Activated CD8-positive, alpha-beta memory T cell treated with anti-CD3 and anti-CD28 coated beads, Interleukin-2, amount 50 U/mL, for 1 hour (primary cell): ENCODE results near the gene S100A14.
A peak's percentile ranks its signal among the peaks of the same experiment; 100 is the strongest.
"Not testable (repeated sequence)": the region's sequence is repeated elsewhere in the genome, so short reads cannot be mapped to it uniquely, and the experiment has no call there.

Experiments used
- DNase-seq: peaks from one replicate; pipeline ENCODE4 v3.0.0-alpha.2; 2020; ENCODE audit errors: extremely low read depth

S100A14 gene

GRCh38 chr1:153587314-153587713 is 28.8 kb downstream of the S100A14 start:
- no peak for DNase-seq

GRCh38 chr1:153586347-153586746 is 29.8 kb downstream of the S100A14 start:
- DNase-seq = no peak

- no peak for DNase-seq
Measured at GRCh38 chr1:153585006-153585405, 31.1 kb downstream of the S100A14 start.

- DNase-seq = no peak
Measured at GRCh38 chr1:153583976-153584375, 32.1 kb downstream of the S100A14 start.

GRCh38 chr1:153583514-153583913 is 32.6 kb downstream of the S100A14 start:
- DNase-seq = not testable (repeated sequence)

GRCh38 chr1:153582836-153583235 is 33.3 kb downstream of the S100A14 start:
- not testable (repeated sequence) for DNase-seq

- no peak for DNase-seq
Measured at GRCh38 chr1:153578936-153579335, 37.2 kb downstream of the S100A14 start.

- no peak for DNase-seq
Measured at GRCh38 chr1:153578490-153578889, 37.6 kb downstream of the S100A14 start.

- DNase-seq = no peak
Measured at GRCh38 chr1:153577624-153578051, 38.5 kb downstream of the S100A14 start.

- DNase-seq = no peak
Measured at GRCh38 chr1:153577138-153577537, 39.0 kb downstream of the S100A14 start.

- DNase-seq = not testable (repeated sequence)
Measured at GRCh38 chr1:153575497-153575896, 40.6 kb downstream of the S100A14 start.

- not testable (repeated sequence) for DNase-seq
Measured at GRCh38 chr1:153575081-153575491, 41.0 kb downstream of the S100A14 start.

GRCh38 chr1:153573351-153573750 is 42.8 kb downstream of the S100A14 start:
- no peak for DNase-seq

- DNase-seq = no peak
Measured at GRCh38 chr1:153572569-153573015, 43.5 kb downstream of the S100A14 start.

GRCh38 chr1:153571706-153572105 is 44.4 kb downstream of the S100A14 start:
- no peak for DNase-seq

GRCh38 chr1:153570874-153571273 is 45.3 kb downstream of the S100A14 start:
- DNase-seq = no peak

GRCh38 chr1:153569465-153569864 is 46.7 kb downstream of the S100A14 start:
- no peak for DNase-seq

- DNase-seq = peak; percentile 61
Measured at GRCh38 chr1:153568367-153569099, 47.6 kb downstream of the S100A14 start.

- no peak for DNase-seq
Measured at GRCh38 chr1:153567621-153568366, 48.3 kb downstream of the S100A14 start.

- DNase-seq = peak; percentile 65
Measured at GRCh38 chr1:153566414-153567371, 49.4 kb downstream of the S100A14 start.

- DNase-seq = no peak
Measured at GRCh38 chr1:153565529-153566374, 50.4 kb downstream of the S100A14 start, which contains the start of gene S100A2. Gene S100A2 (minus strand): TSS chr1:153565844. CDS start chr1:153563877, 1,967 bp downstream.
